Neural progenitor cell (in vitro differentiated cells): ENCODE results near the gene RSL1D1. TPM values are rescaled to one million over a fixed set of nuclear protein-coding genes. Genes with fewer than 3 reads are reported as not detected.

ENCODE experiments used
- DNase-seq: peaks from one replicate; pipeline ENCODE4 v3.0.0-alpha.2; 2016; ENCODE audit warnings: low spot score
- H2AFZ ChIP-seq: fragments of 200-600 bp; sonication (generic); replicated peaks from 2 replicates; pipeline ENCODE4 v1.6.1; 2016; ENCODE audit warnings: antibody characterized with exemption
- H3F3A ChIP-seq: fragments of 200-600 bp; sonication (generic); 2 replicates; pipeline ENCODE4 v1.6.1; 2016; ENCODE audit warnings: antibody characterized with exemption, low read depth
- H3K27ac ChIP-seq: fragments of 200-600 bp; sonication (generic); 2 replicates; pipeline ENCODE4 v1.5.1; 2016; ENCODE audit warnings: mild to moderate bottlenecking
- H3K27me3 ChIP-seq: fragments of 200-600 bp; sonication (generic); 2 replicates; pipeline ENCODE4 v1.6.1; 2016; ENCODE audit warnings: mild to moderate bottlenecking, moderate library complexity
- H3K36me3 ChIP-seq: fragments of 200-600 bp; sonication (generic); 2 replicates; pipeline ENCODE4 v1.5.1; 2016
- H3K4me1 ChIP-seq: fragments of 200-600 bp; sonication (generic); 2 replicates; pipeline ENCODE4 v1.6.1; 2016; ENCODE audit warnings: mixed run types
- H3K4me2 ChIP-seq: fragments of 200-600 bp; sonication (generic); 2 replicates; pipeline ENCODE4 v1.6.1; 2016
- H3K4me3 ChIP-seq: fragments of 200-600 bp; sonication (generic); 2 replicates; pipeline ENCODE4 v1.5.1; 2016
- H3K79me2 ChIP-seq: fragments of 200-600 bp; sonication (generic); 2 replicates; pipeline ENCODE4 v1.6.1; 2016; ENCODE audit warnings: low read depth
- H3K9ac ChIP-seq: fragments of 200-600 bp; sonication (generic); 2 replicates; pipeline ENCODE4 v1.6.1; 2016
- H3K9me3 ChIP-seq: fragments of 200-600 bp; sonication (generic); 2 replicates; pipeline ENCODE4 v1.5.1; 2016; ENCODE audit warnings: low read depth
- H4K20me1 ChIP-seq: fragments of 200-600 bp; sonication (generic); 2 replicates; pipeline ENCODE4 v1.6.1; 2016; ENCODE audit warnings: low read depth
- H3K27ac Mint-ChIP-seq: 3 replicates; pipeline ENCODE4 v1.8.0; 2021; ENCODE audit warnings: mixed read lengths
- H3K27me3 Mint-ChIP-seq: 2 replicates; pipeline ENCODE4 v1.8.0; 2022; ENCODE audit warnings: low read depth, mild to moderate bottlenecking, inconsistent platforms, moderate library complexity, mixed read lengths; ENCODE audit not compliant: insufficient read depth
- H3K36me3 Mint-ChIP-seq: 3 replicates; pipeline ENCODE4 v1.8.0; 2021; ENCODE audit warnings: mixed read lengths
- H3K4me1 Mint-ChIP-seq: 3 replicates; pipeline ENCODE4 v1.8.0; 2021; ENCODE audit warnings: mixed read lengths
- H3K4me3 Mint-ChIP-seq: 3 replicates; pipeline ENCODE4 v1.8.0; 2021; ENCODE audit warnings: mild to moderate bottlenecking, moderate library complexity, mixed read lengths
- H3K9me3 Mint-ChIP-seq: 3 replicates; pipeline ENCODE4 v1.8.0; 2020; ENCODE audit warnings: mixed read lengths
- EZH2 ChIP-seq: fragments of 200-600 bp; sonication (generic); IDR thresholded peaks from 2 replicates; pipeline ENCODE4 v1.6.1; 2017; ENCODE audit warnings: antibody characterized with exemption, mild to moderate bottlenecking, moderate library complexity
- EZH2phosphoT487 ChIP-seq: fragments of 200-600 bp; sonication (generic); IDR thresholded peaks from 2 replicates; pipeline ENCODE4 v1.6.1; 2017; ENCODE audit warnings: antibody characterized with exemption
- total RNA-seq: library from RNA; depleted of rRNA; stranded (reverse); fragments of >200 nt; gene quantifications from 2 replicates; pipeline ENCODE4 v1.2.3, GENCODE V29; 2015; ENCODE audit warnings: low replicate concordance
- TF ChIP-seq, protein P1 (sequence below): fragments of 200-600 bp; sonication (generic); IDR thresholded peaks from 2 replicates; pipeline ENCODE4 v1.5.1; 2017; ENCODE audit warnings: antibody characterized with exemption, mild to moderate bottlenecking

RSL1D1 gene
- total RNA-seq, 1 donor from 2014 or later = 384 TPM

- H2AFZ ChIP-seq = no peak overlapping the region
- H3F3A ChIP-seq = peaks cover 20% of the 10 kb centered on the region
- no peak overlapping the region for H3K9ac ChIP-seq
- Mint-ChIP-seq H3K36me3 (peaks cover 3% of the 10 kb centered on the region), H3K4me3 (no peak overlapping the region), H3K9me3 (no peaks in the 10 kb centered on the region), H3K27me3 (no peaks in the 10 kb centered on the region), H3K27ac (no peak overlapping the region), H3K4me1 (peaks cover 25% of the 10 kb centered on the region)
- H3K27ac ChIP-seq = no peak overlapping the region
- H4K20me1 ChIP-seq = no peaks in the 10 kb centered on the region
- H3K4me2 ChIP-seq = no peak overlapping the region
- no peaks in the 10 kb centered on the region for H3K27me3 ChIP-seq
- TF ChIP-seq EZH2phosphoT487 = no peak
- no peak for TF ChIP-seq EZH2
- TF ChIP-seq, protein P1, sequence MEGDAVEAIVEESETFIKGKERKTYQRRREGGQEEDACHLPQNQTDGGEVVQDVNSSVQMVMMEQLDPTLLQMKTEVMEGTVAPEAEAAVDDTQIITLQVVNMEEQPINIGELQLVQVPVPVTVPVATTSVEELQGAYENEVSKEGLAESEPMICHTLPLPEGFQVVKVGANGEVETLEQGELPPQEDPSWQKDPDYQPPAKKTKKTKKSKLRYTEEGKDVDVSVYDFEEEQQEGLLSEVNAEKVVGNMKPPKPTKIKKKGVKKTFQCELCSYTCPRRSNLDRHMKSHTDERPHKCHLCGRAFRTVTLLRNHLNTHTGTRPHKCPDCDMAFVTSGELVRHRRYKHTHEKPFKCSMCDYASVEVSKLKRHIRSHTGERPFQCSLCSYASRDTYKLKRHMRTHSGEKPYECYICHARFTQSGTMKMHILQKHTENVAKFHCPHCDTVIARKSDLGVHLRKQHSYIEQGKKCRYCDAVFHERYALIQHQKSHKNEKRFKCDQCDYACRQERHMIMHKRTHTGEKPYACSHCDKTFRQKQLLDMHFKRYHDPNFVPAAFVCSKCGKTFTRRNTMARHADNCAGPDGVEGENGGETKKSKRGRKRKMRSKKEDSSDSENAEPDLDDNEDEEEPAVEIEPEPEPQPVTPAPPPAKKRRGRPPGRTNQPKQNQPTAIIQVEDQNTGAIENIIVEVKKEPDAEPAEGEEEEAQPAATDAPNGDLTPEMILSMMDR = no peak
- no peak overlapping the region for H3K4me3 ChIP-seq
- H3K9me3 ChIP-seq = no peaks in the 10 kb centered on the region
- H3K79me2 ChIP-seq = peaks cover 27% of the 10 kb centered on the region
- no peaks in the 10 kb centered on the region for H3K36me3 ChIP-seq
- no peak for DNase-seq
- peaks cover 10% of the 10 kb centered on the region for H3K4me1 ChIP-seq
These were observed 49.8 kb downstream of the RSL1D1 start for GRCh38 chr16:11801481-11802021.

DNA sequence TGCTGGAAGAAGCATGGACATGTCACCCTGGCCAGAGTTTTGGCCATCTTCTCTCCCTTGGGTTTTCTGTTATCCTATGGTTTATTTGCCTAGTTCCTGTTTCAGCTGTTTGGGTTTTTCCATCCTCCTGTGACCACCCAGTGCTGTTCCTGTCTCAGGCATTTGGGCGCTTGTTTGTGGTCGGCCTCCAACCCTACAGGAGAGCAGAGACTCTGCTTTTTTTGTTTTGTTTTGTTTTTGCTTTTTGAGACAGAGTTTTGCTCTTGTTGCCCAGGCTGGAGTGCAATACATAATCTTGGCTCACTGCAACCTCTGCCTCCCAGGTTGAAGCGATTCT is 51.0 kb downstream of the RSL1D1 start:
- TF ChIP-seq EZH2 = no peak
- TF ChIP-seq, protein P1 = no peak
- no peak for TF ChIP-seq EZH2phosphoT487
- H3K36me3 ChIP-seq = no peaks in the 10 kb centered on the region
- peaks cover 25% of the 10 kb centered on the region for H3F3A ChIP-seq
- Mint-ChIP-seq H3K4me3 (no peak overlapping the region), H3K4me1 (peaks cover 33% of the 10 kb centered on the region), H3K27me3 (no peaks in the 10 kb centered on the region), H3K36me3 (peaks cover 3% of the 10 kb centered on the region), H3K9me3 (no peaks in the 10 kb centered on the region), H3K27ac (no peak overlapping the region)
- H3K9me3 ChIP-seq = no peaks in the 10 kb centered on the region
- peaks cover 39% of the 10 kb centered on the region for H3K79me2 ChIP-seq
- H3K4me2 ChIP-seq = no peak overlapping the region
- H3K9ac ChIP-seq = no peak overlapping the region
- H3K27ac ChIP-seq = no peak overlapping the region
- DNase-seq = no peak
- peaks cover 9% of the 10 kb centered on the region for H4K20me1 ChIP-seq
- no peaks in the 10 kb centered on the region for H3K27me3 ChIP-seq
- peaks cover 10% of the 10 kb centered on the region for H3K4me1 ChIP-seq
- H2AFZ ChIP-seq = no peak overlapping the region
- no peak overlapping the region for H3K4me3 ChIP-seq

GRCh38 chr16:11799509-11800381 is 51.6 kb downstream of the RSL1D1 start:
- H3K27ac ChIP-seq = no peak overlapping the region
- H3K27me3 ChIP-seq = no peaks in the 10 kb centered on the region
- no peak overlapping the region for H3K4me3 ChIP-seq
- H3K36me3 ChIP-seq = no peaks in the 10 kb centered on the region
- H3K4me1 ChIP-seq = peaks cover 10% of the 10 kb centered on the region
- H3K9me3 Mint-ChIP-seq = no peaks in the 10 kb centered on the region
- H3K9me3 ChIP-seq = no peaks in the 10 kb centered on the region
- no peaks in the 10 kb centered on the region for H3K27me3 Mint-ChIP-seq
- no peak overlapping the region for H3K9ac ChIP-seq
- H3K36me3 Mint-ChIP-seq = peaks cover 6% of the 10 kb centered on the region
- DNase-seq = no peak
- H3K4me1 Mint-ChIP-seq = peaks cover 37% of the 10 kb centered on the region
- H3K4me2 ChIP-seq = peak overlapping the region; percentile 95
- peak overlapping the region; percentile 93 for H3K4me3 Mint-ChIP-seq
- no peak overlapping the region for H3K27ac Mint-ChIP-seq
- H3F3A ChIP-seq = peaks cover 25% of the 10 kb centered on the region
- no peak for TF ChIP-seq EZH2phosphoT487
- TF ChIP-seq, protein P1 = no peak
- TF ChIP-seq EZH2 = no peak
- no peak overlapping the region for H2AFZ ChIP-seq
- H3K79me2 ChIP-seq = peaks cover 45% of the 10 kb centered on the region
- peaks cover 15% of the 10 kb centered on the region for H4K20me1 ChIP-seq
